DND-41 (cell line): ENCODE data around the gene STKLD1.

Experiments
- EZH2 ChIP-seq: IDR thresholded peaks from 3 replicates; pipeline ENCODE4 v1.6.1; 2012; ENCODE audit warnings: borderline replicate concordance, low read depth, mild to moderate bottlenecking, moderate library complexity, low read length, inconsistent platforms; ENCODE audit not compliant: severe bottlenecking
- TF ChIP-seq, protein P1 (sequence below): IDR thresholded peaks from 2 replicates; pipeline ENCODE4 v1.5.1; 2012; ENCODE audit warnings: borderline replicate concordance, low read length, moderate library complexity, mild to moderate bottlenecking; ENCODE audit not compliant: poor library complexity, severe bottlenecking; ENCODE audit errors: extremely low read depth

DNA sequence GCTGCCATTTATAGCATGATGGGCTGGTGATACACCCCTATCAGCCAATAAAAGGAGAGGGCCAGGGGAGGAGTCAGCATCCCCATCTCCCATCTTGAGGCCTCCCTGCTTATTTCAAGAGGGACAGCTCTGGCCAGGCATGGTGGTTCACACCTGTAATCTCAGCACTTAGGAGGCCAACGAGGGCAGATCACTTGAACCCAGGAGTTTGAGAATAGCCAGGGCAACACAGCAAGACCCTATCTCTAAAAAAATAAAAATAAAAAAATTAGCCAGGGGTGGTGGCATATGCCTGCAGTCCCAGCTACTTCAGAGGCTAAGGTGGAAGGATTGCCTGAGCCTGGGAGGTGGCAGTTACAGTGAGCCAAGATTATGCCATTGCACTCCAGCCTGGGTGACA, 31.9 kb downstream of the STKLD1 start:
- TF ChIP-seq, protein P1, sequence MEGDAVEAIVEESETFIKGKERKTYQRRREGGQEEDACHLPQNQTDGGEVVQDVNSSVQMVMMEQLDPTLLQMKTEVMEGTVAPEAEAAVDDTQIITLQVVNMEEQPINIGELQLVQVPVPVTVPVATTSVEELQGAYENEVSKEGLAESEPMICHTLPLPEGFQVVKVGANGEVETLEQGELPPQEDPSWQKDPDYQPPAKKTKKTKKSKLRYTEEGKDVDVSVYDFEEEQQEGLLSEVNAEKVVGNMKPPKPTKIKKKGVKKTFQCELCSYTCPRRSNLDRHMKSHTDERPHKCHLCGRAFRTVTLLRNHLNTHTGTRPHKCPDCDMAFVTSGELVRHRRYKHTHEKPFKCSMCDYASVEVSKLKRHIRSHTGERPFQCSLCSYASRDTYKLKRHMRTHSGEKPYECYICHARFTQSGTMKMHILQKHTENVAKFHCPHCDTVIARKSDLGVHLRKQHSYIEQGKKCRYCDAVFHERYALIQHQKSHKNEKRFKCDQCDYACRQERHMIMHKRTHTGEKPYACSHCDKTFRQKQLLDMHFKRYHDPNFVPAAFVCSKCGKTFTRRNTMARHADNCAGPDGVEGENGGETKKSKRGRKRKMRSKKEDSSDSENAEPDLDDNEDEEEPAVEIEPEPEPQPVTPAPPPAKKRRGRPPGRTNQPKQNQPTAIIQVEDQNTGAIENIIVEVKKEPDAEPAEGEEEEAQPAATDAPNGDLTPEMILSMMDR: no peak
- TF ChIP-seq EZH2: no peak
